K562 (cell line): Measurements from ENCODE around the gene WDR45. TPM values are rescaled to one million over a fixed set of nuclear protein-coding genes. Genes with fewer than 3 reads are reported as not detected.

Experiments used
- ASH1L ChIP-seq: fragments of 450-650 bp; IDR thresholded peaks from 2 replicates; pipeline ENCODE4 v1.6.1; 2018; ENCODE audit warnings: borderline replicate concordance, mild to moderate bottlenecking, low read depth; ENCODE audit not compliant: partially characterized antibody
- BRD4 ChIP-seq: fragments of 200-600 bp; sonication (generic); IDR thresholded peaks from 2 replicates; pipeline ENCODE4 v1.6.1; 2017; ENCODE audit warnings: inconsistent platforms
- HDAC1 ChIP-seq, 2 experiments: fragments of 450-650 bp; IDR thresholded peaks; 2 replicates each; pipeline ENCODE4 v1.6.1; 2016 to 2017; ENCODE audit warnings: inconsistent platforms in 1 of 2, mild to moderate bottlenecking in 1 of 2, moderate library complexity in 1 of 2
- L3MBTL2 ChIP-seq: fragments of 450-650 bp; IDR thresholded peaks from 2 replicates; pipeline ENCODE4 v1.6.1; 2016; ENCODE audit warnings: mild to moderate bottlenecking, moderate library complexity
- MBD2 ChIP-seq: sonication (generic); IDR thresholded peaks from 2 replicates; pipeline ENCODE4 v1.6.1; 2016; ENCODE audit warnings: low read depth, borderline replicate concordance
- NEUROD1 ChIP-seq: fragments of 150-350 bp; IDR thresholded peaks from 2 replicates; pipeline ENCODE4 v1.6.1; 2014; ENCODE audit warnings: borderline replicate concordance, low read length, low read depth; ENCODE audit not compliant: partially characterized antibody
- NRF1 ChIP-seq, 2 experiments: fragments of 450-650 bp; IDR thresholded peaks in 1 of 2; conservative IDR thresholded peaks in 1 of 2; 2 replicates each; pipeline ENCODE4 v1.6.1; 2014; ENCODE audit warnings: mild to moderate bottlenecking in 2 of 2
- PCBP1 ChIP-seq: fragments of 200-400 bp; formaldehyde crosslinking; IDR thresholded peaks from 2 replicates; pipeline ENCODE4 v1.6.1; 2018; ENCODE audit warnings: mild to moderate bottlenecking, low read depth, low read length; ENCODE audit not compliant: poor library complexity, severe bottlenecking
- PHF21A ChIP-seq: fragments of 450-650 bp; IDR thresholded peaks from 2 replicates; pipeline ENCODE4 v1.6.1; 2017; ENCODE audit warnings: low read depth, borderline replicate concordance
- PYGO2 ChIP-seq: fragments of 450-650 bp; IDR thresholded peaks from 2 replicates; pipeline ENCODE4 v1.6.1; 2016; ENCODE audit warnings: mild to moderate bottlenecking, missing genetic modification characterization, moderate library complexity, missing compliant biosample characterization
- RB1 ChIP-seq: fragments of 450-650 bp; IDR thresholded peaks from 2 replicates; pipeline ENCODE4 v1.6.1; 2017; ENCODE audit warnings: low read depth, mild to moderate bottlenecking
- RBM25 ChIP-seq: fragments of 200-400 bp; formaldehyde crosslinking; IDR thresholded peaks from 2 replicates; pipeline ENCODE4 v1.6.1; 2018; ENCODE audit warnings: low read length, low read depth, moderate library complexity; ENCODE audit not compliant: severe bottlenecking
- SAFB ChIP-seq: fragments of 200-400 bp; formaldehyde crosslinking; IDR thresholded peaks from 2 replicates; pipeline ENCODE4 v1.6.1; 2017; ENCODE audit warnings: low read depth, low read length, borderline replicate concordance
- TAF7 ChIP-seq: fragments of 450-650 bp; IDR thresholded peaks from 2 replicates; pipeline ENCODE4 v1.6.1; 2016; ENCODE audit warnings: missing genetic modification characterization, missing compliant biosample characterization
- TAF9B ChIP-seq: fragments of 450-650 bp; IDR thresholded peaks from 2 replicates; pipeline ENCODE4 v1.6.1; 2018; ENCODE audit warnings: mild to moderate bottlenecking; ENCODE audit not compliant: partially characterized antibody
- TARDBP ChIP-seq: fragments of 450-650 bp; IDR thresholded peaks from 2 replicates; pipeline ENCODE4 v1.6.1; 2016
- TBP ChIP-seq: optimal IDR thresholded peaks from 2 replicates; pipeline ENCODE3; 2011; ENCODE audit warnings: low read depth, low read length, improper control_type of control experiment
- VEZF1 ChIP-seq: fragments of 200-800 bp; sonication (Bioruptor generic); IDR thresholded peaks from 2 replicates; pipeline ENCODE4 v1.6.1; 2017; ENCODE audit warnings: missing genetic modification characterization, missing compliant biosample characterization
- ZBTB7A ChIP-seq: IDR thresholded peaks from 2 replicates; pipeline ENCODE4 v1.6.1; 2011; ENCODE audit warnings: low read depth, mild to moderate bottlenecking, low read length, moderate library complexity, borderline replicate concordance; ENCODE audit not compliant: control insufficient read depth
- polyA plus RNA-seq, 8 experiments: library from polyadenylated mRNA; depleted of rRNA in 4 of 8; stranded (reverse) in 5 of 8; unstranded in 3 of 8; fragments of >200 nt; fragmentation: Nextera tagmentation in 2 of 8; fragmentation: Illumina TruSeq in 1 of 8; extraction: Ambion mirVana in 2 of 8; extraction: Trizol in 1 of 8; gene quantifications; 2 replicates each; pipeline versions ENCODE4 v1.2.1 to v1.2.3, GENCODE V29; 2011 to 2014; ENCODE audit warnings: inconsistent platforms in 1 of 8, missing spikeins in 1 of 8
- total RNA-seq, 7 experiments: library from RNA; depleted of rRNA in 6 of 7; stranded (reverse); fragments of >200 nt in 6 of 7; fragmentation: Illumina TruSeq in 2 of 7; extraction: Trizol in 2 of 7; gene quantifications; 2 replicates each; pipeline versions ENCODE4 v1.2.1 to v1.2.3, GENCODE V29; 2011 to 2021; ENCODE audit warnings: low replicate concordance in 1 of 7
- TF ChIP-seq, protein P1 (sequence below): fragments of 450-650 bp; IDR thresholded peaks from 2 replicates; pipeline ENCODE4 v1.6.1; 2014; ENCODE audit warnings: low read depth, mild to moderate bottlenecking, moderate library complexity, borderline replicate concordance
- TF ChIP-seq, protein P2 (sequence below): fragments of 450-650 bp; IDR thresholded peaks from 2 replicates; pipeline ENCODE4 v1.6.1; 2018; ENCODE audit not compliant: partially characterized antibody

The WDR45 gene
- total and polyA plus RNA-seq, 9 of the 15 experiments (the other 6 are each of a cell fraction or from before 2014, with no cell fraction given) = 19.4 to 136 (median 59.7) TPM

GRCh38 chrX:49100704-49101628, 21.3 kb upstream of the WDR45 start (continued):
- peak; percentile 62 for TF ChIP-seq VEZF1 (CRISPR knock-in tag)
- peak; percentile 23 for TF ChIP-seq PCBP1
- peak; percentile 98 to 99 for TF ChIP-seq NRF1 (conservative IDR thresholded peaks at IDR 0.05 in 1 of 2, IDR thresholded peaks at IDR 0.05 in 1 of 2)
- TF ChIP-seq TBP = peak; percentile 77
- TF ChIP-seq RB1 = 0 out of 2 replicates have a peak, but pooled peaks have one; percentile 7
- TF ChIP-seq PYGO2 (tag) = no peak
- no peak for TF ChIP-seq BRD4
- TF ChIP-seq TAF9B = peak; percentile 68
- TF ChIP-seq, protein P1, sequence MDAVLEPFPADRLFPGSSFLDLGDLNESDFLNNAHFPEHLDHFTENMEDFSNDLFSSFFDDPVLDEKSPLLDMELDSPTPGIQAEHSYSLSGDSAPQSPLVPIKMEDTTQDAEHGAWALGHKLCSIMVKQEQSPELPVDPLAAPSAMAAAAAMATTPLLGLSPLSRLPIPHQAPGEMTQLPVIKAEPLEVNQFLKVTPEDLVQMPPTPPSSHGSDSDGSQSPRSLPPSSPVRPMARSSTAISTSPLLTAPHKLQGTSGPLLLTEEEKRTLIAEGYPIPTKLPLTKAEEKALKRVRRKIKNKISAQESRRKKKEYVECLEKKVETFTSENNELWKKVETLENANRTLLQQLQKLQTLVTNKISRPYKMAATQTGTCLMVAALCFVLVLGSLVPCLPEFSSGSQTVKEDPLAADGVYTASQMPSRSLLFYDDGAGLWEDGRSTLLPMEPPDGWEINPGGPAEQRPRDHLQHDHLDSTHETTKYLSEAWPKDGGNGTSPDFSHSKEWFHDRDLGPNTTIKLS = peak; percentile 28; the same call in 1 of the 2 replicates
- peak; percentile 90 for TF ChIP-seq SAFB
- 0 out of 2 replicates have a peak, but pooled peaks have one; percentile 19 for TF ChIP-seq TAF7 (tag)
- TF ChIP-seq HDAC1 (IDR thresholded peaks at IDR 0.05) = peak in 1 of 2 experiments; percentile 19; a peak in 1 of 4 replicates
- TF ChIP-seq, protein P2, sequence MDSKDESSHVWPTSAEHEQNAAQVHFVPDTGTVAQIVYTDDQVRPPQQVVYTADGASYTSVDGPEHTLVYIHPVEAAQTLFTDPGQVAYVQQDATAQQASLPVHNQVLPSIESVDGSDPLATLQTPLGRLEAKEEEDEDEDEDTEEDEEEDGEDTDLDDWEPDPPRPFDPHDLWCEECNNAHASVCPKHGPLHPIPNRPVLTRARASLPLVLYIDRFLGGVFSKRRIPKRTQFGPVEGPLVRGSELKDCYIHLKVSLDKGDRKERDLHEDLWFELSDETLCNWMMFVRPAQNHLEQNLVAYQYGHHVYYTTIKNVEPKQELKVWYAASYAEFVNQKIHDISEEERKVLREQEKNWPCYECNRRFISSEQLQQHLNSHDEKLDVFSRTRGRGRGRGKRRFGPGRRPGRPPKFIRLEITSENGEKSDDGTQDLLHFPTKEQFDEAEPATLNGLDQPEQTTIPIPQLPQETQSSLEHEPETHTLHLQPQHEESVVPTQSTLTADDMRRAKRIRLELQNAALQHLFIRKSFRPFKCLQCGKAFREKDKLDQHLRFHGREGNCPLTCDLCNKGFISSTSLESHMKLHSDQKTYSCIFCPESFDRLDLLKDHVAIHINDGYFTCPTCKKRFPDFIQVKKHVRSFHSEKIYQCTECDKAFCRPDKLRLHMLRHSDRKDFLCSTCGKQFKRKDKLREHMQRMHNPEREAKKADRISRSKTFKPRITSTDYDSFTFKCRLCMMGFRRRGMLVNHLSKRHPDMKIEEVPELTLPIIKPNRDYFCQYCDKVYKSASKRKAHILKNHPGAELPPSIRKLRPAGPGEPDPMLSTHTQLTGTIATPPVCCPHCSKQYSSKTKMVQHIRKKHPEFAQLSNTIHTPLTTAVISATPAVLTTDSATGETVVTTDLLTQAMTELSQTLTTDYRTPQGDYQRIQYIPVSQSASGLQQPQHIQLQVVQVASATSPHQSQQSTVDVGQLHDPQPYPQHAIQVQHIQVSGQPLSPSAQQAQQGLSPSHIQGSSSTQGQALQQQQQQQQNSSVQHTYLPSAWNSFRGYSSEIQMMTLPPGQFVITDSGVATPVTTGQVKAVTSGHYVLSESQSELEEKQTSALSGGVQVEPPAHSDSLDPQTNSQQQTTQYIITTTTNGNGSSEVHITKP = peak; percentile 3
- TF ChIP-seq RBM25 = peak; percentile 90
- TF ChIP-seq ZBTB7A = peak; percentile 29; the same call in 1 of the 2 replicates
- peak; percentile 83 for TF ChIP-seq NEUROD1
- TF ChIP-seq PHF21A = peak; percentile 37; the same call in 1 of the 2 replicates
- TF ChIP-seq L3MBTL2 = peak; percentile 73
- TF ChIP-seq MBD2 = peak; percentile 95
- TF ChIP-seq ASH1L = peak; percentile 93
- no peak for TF ChIP-seq TARDBP
